DMS153 treated with DMSO at 0.1 percent for 48 hours (cell line): ENCODE data around the gene ZNRF3.
"Not testable (repeated sequence)": the region's sequence is repeated elsewhere in the genome, so short reads cannot be mapped to it uniquely, and the experiment has no call there.

Experiments
- DNase-seq: peaks from one replicate; lab custom pipeline; 2025; ENCODE audit not compliant: unreplicated experiment; lab: John Stamatoyannopoulos, UW

Gene ZNRF3

GRCh38 chr22:28905256-28905832, 22.0 kb downstream of the ZNRF3 start:
- no peak for DNase-seq

DNA sequence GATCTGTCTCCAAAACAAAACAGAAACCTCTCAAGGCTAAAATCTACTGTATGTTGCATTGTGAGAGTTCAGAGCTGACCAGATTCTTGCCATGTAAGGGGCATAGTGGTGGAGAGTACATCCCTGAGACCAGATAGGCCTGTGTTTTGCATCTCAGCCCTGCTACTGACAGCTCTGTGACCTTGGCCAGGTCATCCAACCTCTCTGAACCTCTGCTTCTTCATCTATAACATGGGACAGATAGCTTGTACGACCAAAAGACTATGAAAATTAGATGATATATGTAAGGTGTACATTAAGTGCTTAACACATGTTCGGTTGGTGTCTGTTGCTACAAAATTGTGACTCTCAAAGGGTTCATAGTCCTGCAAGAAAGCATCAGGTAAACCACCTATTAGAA, 22.9 kb downstream of the ZNRF3 start:
- no peak for DNase-seq

DNA sequence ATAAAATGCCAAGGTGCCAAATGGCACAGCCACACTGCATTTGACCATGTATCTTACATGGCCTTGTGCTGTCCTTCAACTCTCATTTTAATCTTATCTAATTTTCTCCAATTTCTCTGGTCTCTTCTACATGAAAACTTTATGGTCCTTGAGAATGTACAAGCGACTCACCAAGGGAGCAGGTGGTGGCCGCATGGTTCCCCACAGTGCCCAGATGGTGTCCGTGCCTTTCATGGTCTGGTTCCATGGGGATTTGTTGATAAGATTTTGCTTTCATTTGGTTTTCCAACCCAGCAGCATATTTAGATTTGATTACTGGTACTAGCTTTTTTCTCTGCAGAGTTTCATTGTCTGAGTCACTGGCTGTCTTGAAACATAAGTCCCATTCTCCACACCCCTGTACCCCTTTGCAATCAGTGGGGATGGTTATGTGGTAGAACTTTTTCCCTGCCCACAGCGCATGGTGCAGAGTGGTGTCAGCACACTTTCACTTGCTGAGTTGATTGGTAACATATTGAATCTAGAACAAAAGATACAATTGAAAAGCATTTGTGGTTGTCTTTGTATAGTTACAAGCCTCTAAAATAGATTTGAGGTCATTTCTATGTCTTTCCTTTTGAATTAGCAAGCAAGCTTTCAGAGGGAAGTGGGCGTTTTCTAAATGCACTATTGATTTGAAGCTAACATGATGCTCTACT, 24.1 kb downstream of the ZNRF3 start:
- no peak for DNase-seq

- not testable (repeated sequence) for DNase-seq
Observed at GRCh38 chr22:28908810-28909209, 25.4 kb downstream of the ZNRF3 start.

DNA sequence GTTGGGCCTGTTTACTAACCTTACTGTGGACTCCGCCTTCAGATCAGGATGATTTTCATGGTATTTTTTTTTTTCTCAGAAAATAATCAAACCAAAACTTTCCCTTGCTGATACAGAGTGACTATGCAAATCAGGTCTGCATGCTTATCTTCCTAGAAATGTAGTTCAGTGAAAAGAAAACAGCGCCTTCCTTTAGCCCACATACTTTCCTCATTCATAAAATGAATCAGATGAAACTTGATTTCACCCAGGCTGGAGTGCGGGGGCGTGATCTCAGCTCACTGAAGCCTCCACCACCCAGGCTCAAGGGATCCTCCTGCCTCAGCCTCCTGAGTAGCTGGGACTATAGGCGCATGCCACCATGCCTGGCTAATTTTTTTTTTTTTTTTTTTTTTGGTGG, 26.0 kb downstream of the ZNRF3 start:
- DNase-seq: no peak

DNA sequence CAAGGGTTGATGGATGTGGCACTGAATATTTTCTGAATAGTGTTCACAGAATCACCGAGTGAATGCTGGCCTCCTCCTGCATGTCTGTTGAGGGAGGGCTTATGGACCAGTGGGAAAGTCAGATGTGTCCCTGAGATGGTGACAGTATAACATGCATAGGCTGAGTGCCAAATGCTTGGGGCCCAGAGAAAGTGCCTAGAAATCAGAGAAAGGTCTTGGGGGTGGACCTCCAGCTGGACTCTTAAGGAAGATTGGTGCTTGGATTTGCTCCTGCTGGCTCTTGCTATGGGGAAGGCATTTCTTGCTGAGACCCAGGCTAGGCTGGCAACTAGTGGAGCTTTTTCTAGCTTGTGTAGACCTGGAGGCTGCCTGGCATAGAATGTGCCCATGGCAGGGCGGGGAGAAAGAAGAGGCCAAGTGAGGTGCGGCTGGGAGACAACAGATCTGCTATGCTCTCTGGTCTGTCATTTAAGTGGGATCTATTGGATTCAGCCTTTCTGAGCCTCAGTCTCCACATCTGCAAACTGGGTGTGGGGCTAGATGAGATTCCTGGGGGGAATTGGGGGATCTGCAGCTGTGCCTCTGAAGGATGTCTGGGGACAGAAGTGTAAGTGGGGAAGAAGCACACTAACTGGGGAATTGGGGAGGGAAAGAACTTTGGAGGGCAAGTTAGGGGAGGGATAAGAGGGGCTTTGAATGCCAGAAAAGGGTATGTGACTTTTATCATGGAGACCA, 27.4 kb downstream of the ZNRF3 start:
- DNase-seq: no peak

DNA sequence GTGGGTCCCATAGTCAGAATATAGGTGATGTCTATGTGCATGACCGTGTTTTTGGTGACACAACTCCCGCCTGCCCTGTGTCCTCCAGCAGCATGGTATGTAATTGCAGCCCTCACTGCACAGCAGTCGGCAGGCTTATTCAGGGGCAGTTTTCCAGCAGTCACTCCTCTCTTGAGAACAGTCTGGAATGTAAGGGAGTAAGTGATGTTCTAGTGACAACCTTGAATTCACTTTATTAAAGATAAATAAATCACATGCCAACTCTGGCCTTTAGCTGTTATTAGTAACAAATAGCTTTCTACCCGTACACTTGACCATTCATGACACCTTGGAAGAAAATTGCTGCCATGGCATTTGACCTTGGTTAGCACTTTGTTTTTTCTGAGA, 27.9 kb downstream of the ZNRF3 start:
- no peak for DNase-seq

GRCh38 chr22:28911777-28912669, 28.7 kb downstream of the ZNRF3 start:
- DNase-seq: no peak

DNA sequence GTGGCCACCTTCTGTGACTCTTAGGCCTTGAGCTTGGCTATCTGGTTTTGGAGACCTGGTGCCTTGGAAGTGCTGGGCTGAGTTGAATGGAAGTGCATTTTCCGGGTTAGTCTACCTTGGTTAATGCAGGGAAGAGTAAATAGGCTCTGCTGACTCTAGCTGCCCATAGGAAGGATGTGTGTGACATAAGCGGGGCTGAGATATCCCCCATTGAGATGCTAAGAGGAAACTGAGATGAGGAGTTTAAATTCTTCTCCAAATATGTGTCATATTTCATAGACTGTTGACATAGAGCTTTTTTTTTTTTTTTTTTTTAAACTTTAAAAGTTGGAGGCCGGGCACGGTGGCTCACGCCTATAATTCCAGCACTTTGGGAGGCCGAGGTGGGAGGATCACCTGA, 30.8 kb downstream of the ZNRF3 start:
- DNase-seq: no peak

DNA sequence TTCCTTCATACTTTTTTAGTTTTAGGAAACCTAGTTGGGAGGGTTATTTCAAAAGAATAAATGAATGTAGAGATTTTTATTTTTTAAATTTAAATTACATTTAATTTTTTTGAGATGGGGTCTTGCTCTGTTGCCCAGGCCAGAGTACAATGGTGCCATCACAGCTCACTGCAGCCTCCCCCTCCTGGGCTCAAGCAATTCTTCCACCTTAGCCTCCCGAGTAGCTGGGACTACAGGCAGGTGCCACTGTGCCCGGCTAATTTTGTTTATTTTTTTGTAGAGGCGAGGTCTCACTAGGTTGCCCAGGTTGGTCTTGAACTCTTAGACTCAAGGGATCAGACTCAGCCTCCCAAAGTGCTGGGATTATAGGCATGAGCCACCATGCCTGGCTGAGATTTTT, 32.6 kb downstream of the ZNRF3 start:
- no peak for DNase-seq

DNA sequence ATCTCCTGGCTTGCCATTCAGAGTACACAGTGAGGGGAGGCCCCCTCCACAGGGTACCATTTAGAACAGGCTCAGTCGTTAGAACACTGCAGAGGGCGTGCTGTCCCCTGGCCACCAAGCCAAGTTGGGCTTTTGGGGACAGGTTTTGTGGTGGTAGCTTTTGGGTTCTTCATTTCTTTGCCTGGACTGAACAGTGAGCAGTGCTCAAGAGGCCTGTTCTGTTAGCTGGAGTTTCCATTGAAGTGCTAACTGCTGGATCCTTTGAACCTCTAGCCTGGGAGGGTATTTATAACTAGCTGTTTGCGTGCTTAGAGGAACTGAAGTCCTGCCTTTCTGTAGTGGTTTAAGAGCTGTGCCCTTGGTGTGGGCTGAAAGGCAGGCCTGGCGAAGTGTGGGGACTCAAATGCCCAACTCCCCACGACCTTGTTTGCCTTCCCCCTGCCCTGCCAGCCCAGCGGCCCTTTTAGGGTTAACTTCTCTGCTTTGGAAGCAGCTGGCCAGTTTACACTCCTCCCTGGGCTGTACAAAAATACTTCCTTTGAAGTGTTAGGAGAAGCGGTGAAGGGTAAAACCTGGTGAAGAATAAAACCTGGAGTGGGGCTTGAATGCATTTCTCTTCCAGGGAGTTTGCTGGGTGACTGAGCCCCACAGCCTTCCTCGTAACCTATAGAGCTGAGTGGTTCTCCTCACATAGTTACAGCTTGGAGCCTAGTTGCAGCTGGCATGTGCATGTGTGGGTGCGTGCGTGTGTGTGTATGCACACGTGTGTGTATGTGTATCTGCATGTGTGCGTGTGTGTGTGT, 34.6 kb downstream of the ZNRF3 start:
- peak; percentile 6 for DNase-seq

- DNase-seq: no peak
Observed at GRCh38 chr22:28918550-28919271, 35.3 kb downstream of the ZNRF3 start.

- no peak for DNase-seq
Observed at GRCh38 chr22:28920757-28921584, 37.6 kb downstream of the ZNRF3 start.

DNA sequence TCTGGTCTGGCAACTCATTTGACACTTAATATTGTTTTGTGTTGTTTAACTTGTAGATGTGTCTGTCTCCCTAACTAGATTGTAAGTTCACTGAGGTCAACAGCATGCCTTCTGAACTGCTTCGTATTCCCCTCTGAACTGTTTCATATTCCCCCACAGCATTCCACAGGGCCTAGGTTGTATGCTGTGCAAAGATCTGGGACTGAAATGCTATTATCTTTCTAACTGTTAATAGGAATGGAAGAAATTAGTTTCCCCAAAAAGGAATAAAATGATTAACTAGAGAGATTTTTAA, 38.2 kb downstream of the ZNRF3 start:
- DNase-seq: no peak

GRCh38 chr22:28922540-28923244, 39.3 kb downstream of the ZNRF3 start:
- no peak for DNase-seq

- peak; percentile 49 for DNase-seq
Observed at GRCh38 chr22:28923826-28924732, 40.7 kb downstream of the ZNRF3 start.

DNA sequence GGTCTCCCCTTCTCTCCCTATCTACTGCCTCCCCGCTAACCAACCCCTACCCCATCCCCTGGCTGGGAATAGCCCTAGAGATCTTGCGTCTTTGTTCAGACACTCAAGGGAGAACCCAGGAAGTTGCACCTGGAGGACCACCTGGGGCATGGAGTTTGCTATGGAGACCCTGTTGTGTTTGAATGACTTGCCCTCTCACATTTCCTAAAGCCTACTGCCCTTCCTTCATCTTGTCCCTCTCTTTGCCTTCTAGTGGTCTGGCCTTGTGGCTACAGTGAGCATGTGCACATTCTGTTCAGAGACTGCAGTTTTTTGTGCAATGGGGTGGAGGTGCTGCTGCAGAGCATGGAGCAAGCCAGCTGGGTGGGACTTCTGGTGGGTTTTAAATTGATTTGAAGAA, 42.5 kb downstream of the ZNRF3 start:
- DNase-seq: no peak

DNA sequence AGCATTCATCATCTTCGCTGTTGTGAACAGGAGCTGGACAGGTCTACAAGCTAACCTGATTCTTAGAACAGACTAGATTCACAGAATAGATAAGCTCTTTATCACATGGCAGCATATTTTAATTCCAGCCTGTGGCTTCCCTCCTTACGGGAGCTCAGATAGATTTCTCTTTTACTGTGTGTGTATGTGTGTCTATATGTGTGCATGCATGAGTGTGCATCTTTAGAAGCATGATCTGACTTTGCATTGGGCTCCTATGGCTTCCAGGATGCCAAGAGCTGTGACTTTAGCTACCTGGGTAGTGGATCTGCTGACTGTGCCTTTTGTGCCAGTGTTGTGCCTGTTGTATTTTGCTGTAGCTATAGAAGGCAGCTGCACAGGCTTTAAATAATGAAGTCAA, 44.3 kb downstream of the ZNRF3 start:
- DNase-seq: no peak
